Measurements from ENCODE around the gene RAB3IL1. TPM values are rescaled to one million over a fixed set of nuclear protein-coding genes. Genes with fewer than 3 reads are reported as not detected.

RAB3IL1 gene
- total and polyA plus RNA-seq, 2 of the 13 experiments (the other 11 are each of a cell fraction or from before 2014, with no cell fraction given), result 1.2 to 2.0 TPM

DNA sequence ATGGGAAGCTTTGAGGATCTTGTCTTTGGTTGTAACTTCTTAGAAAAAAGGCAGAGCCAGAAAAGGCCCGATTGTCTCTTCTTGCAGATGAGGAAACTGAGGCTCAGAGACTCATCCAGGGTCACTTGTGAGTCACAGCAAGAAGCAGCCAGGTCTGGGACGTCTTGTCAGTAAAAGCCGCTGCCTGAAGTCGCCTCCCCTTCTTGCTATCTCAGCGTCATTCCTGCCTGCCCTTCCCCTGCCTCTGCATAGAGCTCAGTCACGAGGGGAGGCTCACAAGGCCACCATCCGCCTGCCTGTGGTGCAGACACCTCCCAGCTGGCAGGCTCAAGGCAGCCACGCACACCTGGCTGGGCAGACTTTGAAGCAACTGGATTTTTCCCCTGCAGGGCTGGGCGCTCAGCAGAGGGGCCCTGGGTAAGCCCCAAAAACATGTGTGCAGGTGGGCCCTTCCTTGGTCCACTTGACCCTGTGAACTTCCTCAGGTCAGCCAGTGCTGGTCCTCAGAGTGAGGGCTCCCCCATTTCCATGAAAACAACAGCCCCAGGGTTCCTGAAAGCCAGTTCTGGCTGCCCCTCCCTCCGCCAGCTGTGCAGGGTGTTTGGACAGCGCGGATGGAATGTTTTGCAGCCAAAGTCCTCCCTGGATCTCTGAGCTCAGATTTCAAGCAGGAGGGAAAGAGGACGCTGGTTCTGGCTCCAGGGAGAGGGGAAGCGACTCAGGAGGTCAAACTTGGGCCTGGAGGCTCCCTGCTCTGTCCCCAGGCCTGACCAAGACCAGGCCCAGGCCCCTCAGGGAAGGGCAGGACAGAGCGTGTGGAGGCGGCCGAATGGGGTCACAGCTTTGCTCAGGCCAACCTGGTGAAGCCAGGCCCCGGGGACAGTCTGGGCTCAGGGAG lies 6.0 kb upstream of the RAB3IL1 start (continued):
- TF ChIP-seq ATF1 (CRISPR knock-in tag; IDR thresholded peaks at IDR 0.05) (no peak), ZNF567 (CRISPR knock-in tag; IDR thresholded peaks at IDR 0.05; ENCODE audit: borderline replicate concordance) (no peak), ZNF746 (CRISPR knock-in tag; IDR thresholded peaks at IDR 0.05) (no peak; the same call in 1 of the 2 replicates), SP2 (CRISPR knock-in tag; IDR thresholded peaks at IDR 0.05) (0 out of 2 replicates have a peak, but pooled peaks have one; percentile 12), ZNF552 (CRISPR knock-in tag; IDR thresholded peaks at IDR 0.05; ENCODE audit: borderline replicate concordance) (0 out of 2 replicates have a peak, but pooled peaks have one; percentile 37), SATB2 (CRISPR knock-in tag; IDR thresholded peaks at IDR 0.05) (no peak), NBN (conservative IDR thresholded peaks at IDR 0.05) (no peak), ZNF292 (CRISPR knock-in tag; IDR thresholded peaks at IDR 0.05; ENCODE audit: borderline replicate concordance, low read depth) (peak; percentile 100), ZNF761 (CRISPR knock-in tag; conservative IDR thresholded peaks at IDR 0.05) (peak; percentile 75; the same call in 1 of the 2 replicates), ARNTL (CRISPR knock-in tag; IDR thresholded peaks at IDR 0.05) (peak; percentile 39; the same call in 1 of the 2 replicates), TGIF2 (CRISPR knock-in tag; IDR thresholded peaks at IDR 0.05) (no peak)
- TF ChIP-seq, protein P1, sequence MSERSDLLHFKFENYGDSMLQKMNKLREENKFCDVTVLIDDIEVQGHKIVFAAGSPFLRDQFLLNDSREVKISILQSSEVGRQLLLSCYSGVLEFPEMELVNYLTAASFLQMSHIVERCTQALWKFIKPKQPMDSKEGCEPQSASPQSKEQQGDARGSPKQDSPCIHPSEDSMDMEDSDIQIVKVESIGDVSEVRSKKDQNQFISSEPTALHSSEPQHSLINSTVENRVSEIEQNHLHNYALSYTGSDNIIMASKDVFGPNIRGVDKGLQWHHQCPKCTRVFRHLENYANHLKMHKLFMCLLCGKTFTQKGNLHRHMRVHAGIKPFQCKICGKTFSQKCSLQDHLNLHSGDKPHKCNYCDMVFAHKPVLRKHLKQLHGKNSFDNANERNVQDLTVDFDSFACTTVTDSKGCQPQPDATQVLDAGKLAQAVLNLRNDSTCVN (CRISPR knock-in tag; IDR thresholded peaks at IDR 0.05; ENCODE audit: borderline replicate concordance), result no peak; the same call in 1 of the 2 replicates
- TF ChIP-seq, protein P2, sequence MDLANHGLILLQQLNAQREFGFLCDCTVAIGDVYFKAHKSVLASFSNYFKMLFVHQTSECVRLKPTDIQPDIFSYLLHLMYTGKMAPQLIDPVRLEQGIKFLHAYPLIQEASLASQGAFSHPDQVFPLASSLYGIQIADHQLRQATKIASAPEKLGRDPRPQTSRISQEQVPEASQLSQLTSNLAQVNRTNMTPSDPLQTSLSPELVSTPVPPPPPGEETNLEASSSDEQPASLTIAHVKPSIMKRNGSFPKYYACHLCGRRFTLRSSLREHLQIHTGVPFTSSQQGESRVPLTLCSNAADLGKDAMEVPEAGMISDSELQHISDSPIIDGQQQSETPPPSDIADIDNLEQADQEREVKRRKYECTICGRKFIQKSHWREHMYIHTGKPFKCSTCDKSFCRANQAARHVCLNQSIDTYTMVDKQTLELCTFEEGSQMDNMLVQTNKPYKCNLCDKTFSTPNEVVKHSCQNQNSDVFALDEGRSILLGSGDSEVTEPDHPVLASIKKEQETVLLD (CRISPR knock-in tag; IDR thresholded peaks at IDR 0.05; ENCODE audit: low read depth), result no peak
- TF ChIP-seq, protein P3, sequence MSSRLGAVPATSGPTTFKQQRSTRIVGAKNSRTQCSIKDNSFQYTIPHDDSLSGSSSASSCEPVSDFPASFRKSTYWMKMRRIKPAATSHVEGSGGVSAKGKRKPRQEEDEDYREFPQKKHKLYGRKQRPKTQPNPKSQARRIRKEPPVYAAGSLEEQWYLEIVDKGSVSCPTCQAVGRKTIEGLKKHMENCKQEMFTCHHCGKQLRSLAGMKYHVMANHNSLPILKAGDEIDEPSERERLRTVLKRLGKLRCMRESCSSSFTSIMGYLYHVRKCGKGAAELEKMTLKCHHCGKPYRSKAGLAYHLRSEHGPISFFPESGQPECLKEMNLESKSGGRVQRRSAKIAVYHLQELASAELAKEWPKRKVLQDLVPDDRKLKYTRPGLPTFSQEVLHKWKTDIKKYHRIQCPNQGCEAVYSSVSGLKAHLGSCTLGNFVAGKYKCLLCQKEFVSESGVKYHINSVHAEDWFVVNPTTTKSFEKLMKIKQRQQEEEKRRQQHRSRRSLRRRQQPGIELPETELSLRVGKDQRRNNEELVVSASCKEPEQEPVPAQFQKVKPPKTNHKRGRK (CRISPR knock-in tag; IDR thresholded peaks at IDR 0.05), result no peak
- TF ChIP-seq, protein P4, sequence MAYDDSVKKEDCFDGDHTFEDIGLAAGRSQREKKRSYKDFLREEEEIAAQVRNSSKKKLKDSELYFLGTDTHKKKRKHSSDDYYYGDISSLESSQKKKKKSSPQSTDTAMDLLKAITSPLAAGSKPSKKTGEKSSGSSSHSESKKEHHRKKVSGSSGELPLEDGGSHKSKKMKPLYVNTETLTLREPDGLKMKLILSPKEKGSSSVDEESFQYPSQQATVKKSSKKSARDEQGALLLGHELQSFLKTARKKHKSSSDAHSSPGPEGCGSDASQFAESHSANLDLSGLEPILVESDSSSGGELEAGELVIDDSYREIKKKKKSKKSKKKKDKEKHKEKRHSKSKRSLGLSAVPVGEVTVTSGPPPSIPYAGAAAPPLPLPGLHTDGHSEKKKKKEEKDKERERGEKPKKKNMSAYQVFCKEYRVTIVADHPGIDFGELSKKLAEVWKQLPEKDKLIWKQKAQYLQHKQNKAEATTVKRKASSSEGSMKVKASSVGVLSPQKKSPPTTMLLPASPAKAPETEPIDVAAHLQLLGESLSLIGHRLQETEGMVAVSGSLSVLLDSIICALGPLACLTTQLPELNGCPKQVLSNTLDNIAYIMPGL (CRISPR knock-in tag; IDR thresholded peaks at IDR 0.05; ENCODE audit: borderline replicate concordance in 1 of 2, low read depth in 1 of 2), result peak in 1 of 2 experiments; percentile 64; a peak in 1 of 4 replicates
- TF ChIP-seq, protein P5, sequence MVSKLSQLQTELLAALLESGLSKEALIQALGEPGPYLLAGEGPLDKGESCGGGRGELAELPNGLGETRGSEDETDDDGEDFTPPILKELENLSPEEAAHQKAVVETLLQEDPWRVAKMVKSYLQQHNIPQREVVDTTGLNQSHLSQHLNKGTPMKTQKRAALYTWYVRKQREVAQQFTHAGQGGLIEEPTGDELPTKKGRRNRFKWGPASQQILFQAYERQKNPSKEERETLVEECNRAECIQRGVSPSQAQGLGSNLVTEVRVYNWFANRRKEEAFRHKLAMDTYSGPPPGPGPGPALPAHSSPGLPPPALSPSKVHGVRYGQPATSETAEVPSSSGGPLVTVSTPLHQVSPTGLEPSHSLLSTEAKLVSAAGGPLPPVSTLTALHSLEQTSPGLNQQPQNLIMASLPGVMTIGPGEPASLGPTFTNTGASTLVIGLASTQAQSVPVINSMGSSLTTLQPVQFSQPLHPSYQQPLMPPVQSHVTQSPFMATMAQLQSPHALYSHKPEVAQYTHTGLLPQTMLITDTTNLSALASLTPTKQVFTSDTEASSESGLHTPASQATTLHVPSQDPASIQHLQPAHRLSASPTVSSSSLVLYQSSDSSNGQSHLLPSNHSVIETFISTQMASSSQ (IDR thresholded peaks at IDR 0.05; ENCODE audit: low read depth), result no peak
- TF ChIP-seq, protein P5 (CRISPR knock-in tag; IDR thresholded peaks at IDR 0.05; ENCODE audit: borderline replicate concordance), result peak; percentile 59; the same call in 1 of the 2 replicates
